GM12891 (cell line): ENCODE measurements around the gene PRR7.

Experiments
- POLR2A ChIP-seq: IDR thresholded peaks from 2 replicates; pipeline ENCODE4 v1.6.1; 2011; ENCODE audit warnings: low read depth, low read length, control low read depth
- TAF1 ChIP-seq: IDR thresholded peaks from 2 replicates; pipeline ENCODE4 v1.6.1; 2011; ENCODE audit warnings: low read depth, low read length, control low read depth

- TF ChIP-seq TAF1 (no peak), POLR2A (no peak)
Observed at GRCh38 chr5:177414481-177414880, 32.1 kb upstream of the PRR7 start.
